ENCODE results near the gene AAGAB. TPM values are rescaled to one million over a fixed set of nuclear protein-coding genes. Genes with fewer than 3 reads are reported as not detected.

The AAGAB gene
- total and polyA plus RNA-seq, 9 donors = 7.8 to 37.1 (median 22.8) TPM

DNA sequence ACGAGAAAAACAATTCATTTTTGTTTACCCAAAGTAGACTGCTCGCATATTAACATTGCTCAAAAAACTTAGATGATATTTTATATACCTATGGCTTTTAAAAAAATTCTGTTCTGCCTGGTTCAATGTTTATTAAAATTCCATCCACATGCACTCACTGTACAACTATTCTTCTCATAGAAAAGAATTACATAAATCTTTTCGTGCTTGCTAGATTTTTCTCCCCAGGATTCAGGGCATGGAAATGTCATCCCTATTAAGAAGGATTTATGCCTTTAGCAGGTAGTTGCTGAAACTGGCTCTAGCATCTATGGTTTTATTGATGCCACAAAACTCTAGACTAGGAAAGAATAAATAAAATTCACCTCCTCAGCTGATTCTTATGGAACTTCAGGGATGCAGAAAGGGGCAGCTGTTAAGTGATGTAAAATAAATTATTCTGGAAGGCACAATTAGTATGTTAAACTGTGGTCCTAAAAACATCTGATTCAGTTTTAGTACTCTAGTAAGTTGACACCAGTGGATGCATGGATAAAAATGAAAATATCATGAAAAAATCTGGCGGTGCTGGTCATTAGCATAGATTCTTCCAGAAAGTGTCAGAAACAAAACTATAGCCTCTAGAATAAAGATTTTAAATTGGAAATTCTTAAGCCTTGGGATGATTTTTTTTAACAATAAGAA lies 41.6 kb downstream of the AAGAB start:
- H3K4me3 ChIP-seq = no peak overlapping the region

DNA sequence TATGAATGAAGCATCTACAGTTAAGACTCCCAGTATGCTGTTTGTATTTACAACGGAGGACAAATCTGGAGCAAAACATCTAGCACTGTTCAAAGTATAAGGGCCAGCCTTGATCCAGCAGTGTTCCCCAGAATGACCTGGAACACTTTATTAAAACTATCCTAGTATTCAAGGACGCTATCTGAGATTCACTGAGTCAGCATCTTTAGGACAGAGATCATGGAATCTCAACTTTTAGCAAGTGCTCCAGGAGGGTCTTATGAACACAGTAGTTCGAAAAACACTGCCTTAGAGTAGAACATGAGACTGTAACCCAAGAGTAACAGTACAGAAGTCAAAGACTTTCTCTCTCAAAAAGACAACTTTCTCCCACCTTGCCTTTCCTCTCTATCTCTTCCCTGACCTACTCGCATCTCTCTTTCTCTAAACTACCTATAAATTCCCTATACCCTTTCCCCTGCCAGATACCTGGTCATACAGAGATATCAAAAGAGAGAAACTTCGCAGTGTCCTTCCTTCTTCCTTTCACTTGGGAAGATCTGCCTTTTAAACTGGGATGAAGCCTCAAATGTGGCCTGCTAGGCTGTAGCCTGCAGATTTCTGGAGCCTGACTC lies 43.8 kb downstream of the AAGAB start:
- intact Hi-C loops (cut with DNase I) = no loop called here
- WGBS, 3 donors = 54 to 72% (median 59%) methylated on average over 5 of the region's 5 CpGs
- no peak overlapping the region for H3K4me3 ChIP-seq
- TF ChIP-seq EP300 (IDR thresholded peaks at IDR 0.05) (no peak), POLR2A (IDR thresholded peaks at IDR 0.05) (no peak)
- TF ChIP-seq, protein P1, sequence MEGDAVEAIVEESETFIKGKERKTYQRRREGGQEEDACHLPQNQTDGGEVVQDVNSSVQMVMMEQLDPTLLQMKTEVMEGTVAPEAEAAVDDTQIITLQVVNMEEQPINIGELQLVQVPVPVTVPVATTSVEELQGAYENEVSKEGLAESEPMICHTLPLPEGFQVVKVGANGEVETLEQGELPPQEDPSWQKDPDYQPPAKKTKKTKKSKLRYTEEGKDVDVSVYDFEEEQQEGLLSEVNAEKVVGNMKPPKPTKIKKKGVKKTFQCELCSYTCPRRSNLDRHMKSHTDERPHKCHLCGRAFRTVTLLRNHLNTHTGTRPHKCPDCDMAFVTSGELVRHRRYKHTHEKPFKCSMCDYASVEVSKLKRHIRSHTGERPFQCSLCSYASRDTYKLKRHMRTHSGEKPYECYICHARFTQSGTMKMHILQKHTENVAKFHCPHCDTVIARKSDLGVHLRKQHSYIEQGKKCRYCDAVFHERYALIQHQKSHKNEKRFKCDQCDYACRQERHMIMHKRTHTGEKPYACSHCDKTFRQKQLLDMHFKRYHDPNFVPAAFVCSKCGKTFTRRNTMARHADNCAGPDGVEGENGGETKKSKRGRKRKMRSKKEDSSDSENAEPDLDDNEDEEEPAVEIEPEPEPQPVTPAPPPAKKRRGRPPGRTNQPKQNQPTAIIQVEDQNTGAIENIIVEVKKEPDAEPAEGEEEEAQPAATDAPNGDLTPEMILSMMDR (IDR thresholded peaks at IDR 0.05) = no peak
- H3K27ac ChIP-seq = no peak overlapping the region
- H3K4me1 ChIP-seq (ENCODE audit: insufficient read depth) = no peaks in the 10 kb centered on the region
- H3K36me3 ChIP-seq = no peaks in the 10 kb centered on the region
- H3K27me3 ChIP-seq = no peaks in the 10 kb centered on the region
- DNase-seq = no peak
- no peaks in the 10 kb centered on the region for H3K9me3 ChIP-seq

More for the DNA sequence above, 41.6 kb downstream of the AAGAB start:
- WGBS, 3 donors = 77 to 94% (median 87%) methylated on average over 4 of the region's 4 CpGs
- intact Hi-C loops (cut with DNase I) = no loop called here
- TF ChIP-seq, protein P1 (IDR thresholded peaks at IDR 0.05) = no peak
- TF ChIP-seq EP300 (IDR thresholded peaks at IDR 0.05) (no peak), POLR2A (IDR thresholded peaks at IDR 0.05) (no peak)
- Histone ChIP-seq H3K9me3 (no peaks in the 10 kb centered on the region), H3K27ac (no peak overlapping the region), H3K4me1 (ENCODE audit: insufficient read depth) (no peaks in the 10 kb centered on the region), H3K27me3 (no peaks in the 10 kb centered on the region), H3K36me3 (no peaks in the 10 kb centered on the region)
- DNase-seq = no peak

DNA sequence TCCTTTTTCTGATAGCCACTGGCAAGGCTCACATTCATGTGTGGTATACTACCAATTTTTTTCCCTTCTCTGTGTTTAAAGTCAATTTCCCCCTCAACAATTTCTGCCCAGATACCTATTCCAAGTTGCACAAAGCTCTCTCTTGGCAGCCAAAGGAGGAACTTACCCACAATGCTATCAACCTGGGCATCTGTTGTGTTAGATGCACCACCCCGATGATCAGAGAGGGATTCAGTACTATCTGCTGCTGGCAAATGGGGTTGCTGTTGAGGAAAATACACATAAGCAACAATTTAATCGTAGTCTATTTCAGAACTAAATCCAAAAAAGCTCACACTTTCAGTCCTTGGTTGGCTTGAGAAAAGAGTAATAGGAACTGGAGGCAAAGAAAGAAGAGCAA lies 46.1 kb downstream of the AAGAB start:
- 69 to 95% (median 95%) methylated on average over 2 of the region's 2 CpGs for WGBS, 3 donors

DNA sequence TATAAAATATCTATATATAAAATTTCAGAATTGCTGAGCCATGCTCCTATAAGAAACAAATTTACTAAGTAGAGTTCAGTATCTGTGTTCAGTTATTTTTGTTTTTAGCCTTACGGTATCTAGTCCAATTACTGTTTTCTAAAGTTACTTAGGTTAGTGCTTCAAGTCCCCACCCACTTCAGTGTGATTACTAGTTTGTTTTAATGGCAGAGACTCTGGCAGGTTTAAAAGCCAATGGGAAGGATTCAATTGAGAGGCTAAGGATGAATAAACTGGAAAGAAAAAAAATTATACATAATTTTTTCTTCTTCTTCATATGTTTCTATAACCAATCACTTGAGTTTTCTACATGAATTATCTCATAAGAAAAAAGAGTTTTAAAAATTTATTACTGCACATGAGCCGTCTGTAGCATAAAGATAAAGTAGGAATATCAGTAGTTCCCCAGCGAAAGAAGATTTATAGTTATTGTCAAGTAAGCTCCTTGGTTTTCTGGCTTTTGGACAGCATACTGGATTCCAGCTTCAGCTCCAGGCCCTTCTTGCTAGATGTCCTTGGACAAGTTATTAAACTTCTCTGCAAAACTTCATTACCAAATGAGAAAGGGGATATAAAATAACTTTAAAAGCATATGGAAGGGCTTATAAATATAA lies 46.8 kb downstream of the AAGAB start:
- no peaks in the 10 kb centered on the region for H3K4me1 ChIP-seq (ENCODE audit: insufficient read depth)
- WGBS, 3 donors = 67 to 81% (median 81%) methylated on average over 3 of the region's 3 CpGs
- DNase-seq = no peak
- intact Hi-C loops (cut with DNase I) = no loop called here
- no peak overlapping the region for H3K4me3 ChIP-seq
- H3K27me3 ChIP-seq = no peaks in the 10 kb centered on the region
- no peaks in the 10 kb centered on the region for H3K36me3 ChIP-seq
- no peak overlapping the region for H3K27ac ChIP-seq
- H3K9me3 ChIP-seq = no peaks in the 10 kb centered on the region
- TF ChIP-seq POLR2A (IDR thresholded peaks at IDR 0.05) (no peak), EP300 (IDR thresholded peaks at IDR 0.05) (no peak)
- TF ChIP-seq, protein P1 (IDR thresholded peaks at IDR 0.05) = no peak

More for the DNA sequence above, 46.1 kb downstream of the AAGAB start:
- H3K27ac ChIP-seq = no peak overlapping the region
- no peak overlapping the region for H3K4me3 ChIP-seq
- no peaks in the 10 kb centered on the region for H3K36me3 ChIP-seq
- TF ChIP-seq POLR2A (IDR thresholded peaks at IDR 0.05) (no peak), EP300 (IDR thresholded peaks at IDR 0.05) (no peak)
- TF ChIP-seq, protein P1 (IDR thresholded peaks at IDR 0.05) = no peak
- intact Hi-C loops (cut with DNase I) = no loop called here
- no peaks in the 10 kb centered on the region for H3K9me3 ChIP-seq
- no peaks in the 10 kb centered on the region for H3K27me3 ChIP-seq
- no peaks in the 10 kb centered on the region for H3K4me1 ChIP-seq (ENCODE audit: insufficient read depth)
- DNase-seq = no peak
